SW480 (cell line): ENCODE results near the gene TMBIM6.
A peak's percentile ranks its signal among the peaks of the same experiment; 100 is the strongest.
"Not testable (repeated sequence)": the region's sequence is repeated elsewhere in the genome, so short reads cannot be mapped to it uniquely, and the experiment has no call there.

ENCODE experiments used
- DNase-seq: peaks from one replicate; pipeline ENCODE4 v3.0.0-alpha.2; 2016; ENCODE audit warnings: low spot score

Gene TMBIM6

DNA sequence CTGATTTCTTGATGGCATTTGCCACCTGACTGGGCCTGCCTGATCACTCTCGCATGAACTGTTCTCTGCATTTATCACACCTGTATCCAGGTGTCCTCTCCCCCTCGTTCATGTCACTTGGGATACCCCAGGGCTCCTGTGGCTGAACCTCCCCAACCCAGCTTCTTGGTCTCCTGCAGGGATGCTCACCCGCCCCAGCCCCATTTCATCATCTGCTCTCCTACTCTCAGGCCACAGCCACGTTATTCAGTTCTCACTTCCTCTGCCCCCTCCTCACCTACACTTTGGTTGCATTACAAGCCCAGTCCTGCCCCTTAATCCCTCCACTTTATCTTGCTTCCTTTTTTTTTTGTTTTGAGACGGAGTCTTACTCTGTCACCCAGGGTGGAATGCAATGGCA, 35.5 kb downstream of the TMBIM6 start:
- no peak for DNase-seq

- DNase-seq = no peak
Measured at GRCh38 chr12:49777341-49777740, 36.0 kb downstream of the TMBIM6 start.

- DNase-seq = peak; percentile 56
Measured at GRCh38 chr12:49777800-49778748, 36.7 kb downstream of the TMBIM6 start.

DNA sequence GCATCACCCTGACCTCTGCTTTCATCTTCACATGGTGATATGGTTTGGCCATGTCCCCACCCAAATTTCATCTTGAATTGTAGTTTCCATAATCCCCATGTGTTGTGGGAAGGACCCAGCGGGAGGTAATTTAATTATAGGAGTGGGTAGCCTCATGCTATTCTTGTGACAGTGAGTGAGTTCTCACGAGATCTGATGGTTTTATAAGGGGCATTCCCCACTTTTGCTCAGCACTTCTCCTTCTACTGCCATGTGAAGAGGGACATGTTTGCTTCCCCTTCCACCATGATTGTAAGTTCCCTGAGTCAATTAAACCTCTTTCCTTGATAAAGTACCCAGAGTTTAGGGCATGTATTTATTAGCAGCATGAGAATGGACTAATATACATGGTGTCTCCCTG, 38.2 kb downstream of the TMBIM6 start:
- no peak for DNase-seq

- DNase-seq = not testable (repeated sequence)
Measured at GRCh38 chr12:49780914-49781313, 39.6 kb downstream of the TMBIM6 start.

- no peak for DNase-seq
Measured at GRCh38 chr12:49783917-49784676, 42.7 kb downstream of the TMBIM6 start.

DNA sequence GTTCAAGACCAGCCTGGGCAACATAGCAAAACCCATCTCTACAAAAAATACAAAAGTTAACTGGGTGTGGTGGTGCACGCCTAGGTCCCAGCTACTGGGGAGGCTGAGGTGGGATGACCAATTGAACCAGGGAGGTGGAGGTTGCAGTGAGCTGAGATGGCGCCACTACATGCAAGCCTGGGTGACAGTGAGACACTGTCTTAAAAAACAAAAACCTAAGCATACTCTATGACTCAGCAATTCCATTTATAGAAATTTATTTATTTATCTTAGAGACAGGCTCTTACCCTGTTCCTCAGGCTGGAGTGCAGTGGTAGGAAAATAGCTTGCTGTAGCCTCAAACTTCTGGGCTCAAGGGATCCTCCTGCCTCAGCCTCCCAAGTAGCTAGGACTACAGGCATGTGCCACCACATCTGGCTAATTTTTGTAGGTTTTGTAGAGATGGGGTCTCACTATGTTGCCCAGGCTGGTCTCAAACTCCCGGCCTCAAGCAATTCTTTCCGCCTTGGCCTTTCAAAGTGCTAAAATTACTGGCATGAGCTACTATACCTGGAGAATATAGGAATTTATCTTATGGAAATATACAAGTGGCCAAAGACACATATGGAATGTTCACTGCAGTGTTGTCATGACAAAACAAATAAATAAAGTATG, 43.5 kb downstream of the TMBIM6 start:
- no peak for DNase-seq

DNA sequence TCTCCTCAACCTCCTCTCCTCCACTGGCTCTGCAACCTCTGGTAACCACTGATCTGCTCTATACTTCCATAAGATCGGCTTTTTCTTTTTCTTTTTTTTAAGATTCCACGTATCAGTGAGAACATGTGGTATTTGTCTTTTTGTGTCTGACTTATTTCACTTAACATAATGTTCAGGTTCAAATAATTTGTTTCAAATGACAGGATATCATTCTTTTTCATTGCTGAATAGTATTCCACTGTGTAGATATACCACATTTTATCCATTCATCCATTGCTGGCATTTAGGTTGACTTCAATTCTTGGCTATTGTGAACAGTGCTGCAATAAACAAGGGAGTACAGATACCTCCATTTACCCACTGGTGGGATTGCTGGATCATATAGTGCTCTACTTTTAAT, 46.3 kb downstream of the TMBIM6 start:
- DNase-seq = no peak

DNA sequence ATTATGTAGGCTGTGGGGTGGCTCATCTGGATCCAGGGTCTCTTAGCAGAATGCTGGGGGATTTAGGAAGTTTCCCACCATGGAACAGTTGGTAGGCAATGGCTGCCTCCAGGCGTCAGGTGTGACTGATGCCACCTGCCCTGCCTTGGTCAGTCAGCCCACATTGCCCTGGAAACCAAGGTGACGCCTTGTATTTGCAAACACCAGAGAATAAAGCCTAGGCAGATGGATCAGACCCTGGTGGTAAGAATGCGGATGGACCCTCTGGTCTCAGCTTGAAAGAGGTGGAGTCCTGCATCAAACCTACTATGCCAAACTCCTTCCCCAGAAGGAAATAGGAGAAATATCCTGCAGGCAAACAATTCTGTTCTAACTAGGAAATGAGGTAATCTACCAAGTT, 48.6 kb downstream of the TMBIM6 start:
- DNase-seq = no peak

GRCh38 chr12:49790741-49791555, 49.6 kb downstream of the TMBIM6 start:
- DNase-seq = no peak

DNA sequence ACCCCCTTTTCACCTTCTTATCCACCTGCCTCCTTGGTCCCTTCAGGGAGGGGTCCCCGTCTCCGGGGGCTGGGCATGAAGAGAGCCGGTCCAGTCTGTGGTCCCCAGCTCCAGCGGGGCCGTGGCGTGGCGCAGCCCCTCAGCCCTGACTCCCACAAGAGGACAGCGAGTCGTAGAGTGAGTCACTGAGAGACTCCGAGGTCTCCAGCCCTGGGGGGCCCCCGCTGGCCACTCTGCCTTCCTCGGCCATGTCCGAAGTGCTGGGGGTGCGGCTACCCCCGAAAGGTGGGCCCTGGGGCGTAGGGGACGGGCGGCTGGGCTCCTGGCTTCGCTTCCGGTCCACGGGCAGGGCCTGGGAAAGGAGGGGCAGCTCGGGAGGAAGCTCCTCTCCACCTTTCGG, 50.3 kb downstream of the TMBIM6 start:
- DNase-seq = no peak

- DNase-seq = no peak
Measured at GRCh38 chr12:49792181-49792970, 51.0 kb downstream of the TMBIM6 start.

DNA sequence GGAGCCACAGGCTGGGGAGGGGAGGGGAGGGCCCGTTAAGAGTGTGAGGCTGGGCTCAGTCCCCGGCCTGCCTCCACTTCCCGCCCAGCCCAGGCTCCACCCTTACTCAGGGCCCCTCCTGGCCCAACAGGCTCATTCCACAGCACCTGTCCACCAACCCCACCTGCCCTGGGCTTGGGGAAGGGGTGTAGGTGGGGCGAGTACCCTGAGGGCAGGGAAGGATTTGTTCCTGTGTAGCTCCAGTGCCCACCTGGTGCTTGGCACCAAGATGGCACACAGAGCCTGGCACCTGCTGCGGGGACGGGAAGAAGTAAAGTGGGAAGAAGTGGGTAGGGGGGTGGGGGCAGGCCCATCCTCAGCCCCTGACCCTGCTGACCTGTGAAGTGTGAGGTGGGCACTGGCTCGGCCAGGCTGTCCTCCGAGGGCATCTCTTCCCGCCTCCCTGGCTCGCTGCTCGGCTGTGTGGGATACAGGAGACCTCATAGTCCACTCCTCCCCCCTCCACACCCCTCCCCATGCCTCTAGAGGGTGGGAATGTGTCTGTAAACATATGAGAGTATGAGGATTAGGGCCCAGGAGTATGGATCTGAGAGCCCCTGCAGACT, 51.7 kb downstream of the TMBIM6 start:
- no peak for DNase-seq

DNA sequence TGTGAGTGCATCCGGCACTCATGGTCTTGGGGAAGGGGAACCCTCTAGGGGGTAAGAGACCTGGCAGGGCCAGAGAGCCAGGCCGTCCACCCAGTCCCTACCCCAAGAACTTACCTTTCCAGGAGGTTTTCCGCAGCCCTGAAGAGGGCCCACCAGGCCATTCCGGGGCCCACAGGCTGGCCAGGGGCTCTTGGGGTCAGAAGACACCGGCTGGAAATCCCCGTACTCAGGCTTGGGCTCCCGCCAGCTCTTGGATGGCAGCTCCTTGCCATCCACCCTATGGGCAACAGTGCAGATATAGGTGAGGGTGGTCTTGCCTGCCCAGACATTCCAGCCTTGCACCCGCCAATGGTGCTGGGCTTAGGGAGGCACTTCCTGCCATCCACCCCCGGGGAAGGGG, 52.3 kb downstream of the TMBIM6 start:
- DNase-seq = no peak

DNA sequence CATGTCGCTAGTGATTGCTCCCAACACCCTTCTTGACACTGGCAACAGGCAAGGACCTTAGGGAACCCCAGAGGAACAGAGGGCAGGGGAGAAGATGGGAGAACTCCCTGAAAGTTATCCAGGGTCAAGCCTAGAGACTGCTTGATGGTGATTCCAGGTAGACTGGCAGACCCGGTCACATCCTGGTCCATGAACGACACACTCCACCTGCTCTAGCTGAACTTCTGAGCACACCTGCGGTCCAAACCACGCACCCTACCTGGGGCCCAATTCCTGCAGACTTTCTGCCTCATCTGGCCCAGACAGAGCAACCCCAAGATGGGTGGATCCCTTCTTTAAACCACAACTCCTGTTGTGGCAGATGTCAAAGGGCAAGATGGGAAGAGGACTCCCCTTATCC, 52.7 kb downstream of the TMBIM6 start:
- no peak for DNase-seq

- DNase-seq = no peak
Measured at GRCh38 chr12:49794811-49795653, 53.7 kb downstream of the TMBIM6 start.

- no peak for DNase-seq
Measured at GRCh38 chr12:49795654-49796105, 54.3 kb downstream of the TMBIM6 start.

- no peak for DNase-seq
Measured at GRCh38 chr12:49796155-49796554, 54.8 kb downstream of the TMBIM6 start.
